Osteoblast (primary cell): ENCODE results near the gene RGN. TPM values are rescaled to one million over a fixed set of nuclear protein-coding genes. Genes with fewer than 3 reads are reported as not detected.
"Not testable (repeated sequence)": the region's sequence is repeated elsewhere in the genome, so short reads cannot be mapped to it uniquely, and the experiment has no call there.

Experiments
- DNase-seq: peaks from one replicate; pipeline ENCODE4 v3.0.0; 2011; ENCODE audit warnings: low spot score, mixed read lengths; ENCODE audit not compliant: insufficient read length; ENCODE audit errors: missing footprints
- H2AFZ ChIP-seq: 2 replicates; pipeline ENCODE4 v1.6.0; 2011; ENCODE audit warnings: mild to moderate bottlenecking, low read length
- H3K27ac ChIP-seq: 2 replicates; pipeline ENCODE4 v1.5.1; 2011; ENCODE audit warnings: mild to moderate bottlenecking, low read depth, low read length, moderate library complexity
- H3K27me3 ChIP-seq: 2 replicates; pipeline ENCODE4 v1.6.0; 2012; ENCODE audit warnings: mild to moderate bottlenecking, control low read depth, inconsistent platforms, low read length, moderate library complexity; ENCODE audit not compliant: insufficient read depth
- H3K36me3 ChIP-seq: 2 replicates; pipeline ENCODE4 v1.5.1; 2011; ENCODE audit warnings: mild to moderate bottlenecking, low read length, control low read depth, moderate library complexity; ENCODE audit not compliant: insufficient read depth
- H3K4me1 ChIP-seq: 2 replicates; pipeline ENCODE4 v1.5.1; 2011; ENCODE audit warnings: mild to moderate bottlenecking, low read length, control low read depth, moderate library complexity; ENCODE audit not compliant: insufficient read depth
- H3K4me2 ChIP-seq: 2 replicates; pipeline ENCODE4 v1.6.0; 2011; ENCODE audit warnings: mild to moderate bottlenecking, low read length; ENCODE audit not compliant: insufficient read depth
- H3K4me3 ChIP-seq: fragments of 200-600 bp; sonication (generic); 3 replicates; pipeline ENCODE4 v1.5.1; 2012; ENCODE audit warnings: mild to moderate bottlenecking, low read length, inconsistent platforms; ENCODE audit not compliant: insufficient read depth
- H3K79me2 ChIP-seq: 2 replicates; pipeline ENCODE4 v1.6.0; 2012; ENCODE audit warnings: mild to moderate bottlenecking, low read length, control low read depth, inconsistent platforms; ENCODE audit not compliant: insufficient read depth
- H3K9me3 ChIP-seq: 2 replicates; pipeline ENCODE4 v1.5.1; 2011; ENCODE audit warnings: low read depth, low read length, control low read depth
- H4K20me1 ChIP-seq: 2 replicates; pipeline ENCODE4 v1.6.0; 2012; ENCODE audit warnings: mild to moderate bottlenecking, low read length, control low read depth; ENCODE audit not compliant: insufficient read depth
- total RNA-seq: library from RNA; depleted of rRNA; stranded (reverse); fragments of >200 nt; gene quantifications from 2 replicates; pipeline ENCODE4 v1.2.3, GENCODE V29; 2012
- TF ChIP-seq, protein P1 (sequence below): IDR thresholded peaks from 2 replicates; pipeline ENCODE4 v1.5.1; 2011; ENCODE audit warnings: mild to moderate bottlenecking, low read depth, low read length, moderate library complexity; ENCODE audit errors: extremely low read depth

RGN gene
- total RNA-seq, 1 donor = 2.5 TPM

DNA sequence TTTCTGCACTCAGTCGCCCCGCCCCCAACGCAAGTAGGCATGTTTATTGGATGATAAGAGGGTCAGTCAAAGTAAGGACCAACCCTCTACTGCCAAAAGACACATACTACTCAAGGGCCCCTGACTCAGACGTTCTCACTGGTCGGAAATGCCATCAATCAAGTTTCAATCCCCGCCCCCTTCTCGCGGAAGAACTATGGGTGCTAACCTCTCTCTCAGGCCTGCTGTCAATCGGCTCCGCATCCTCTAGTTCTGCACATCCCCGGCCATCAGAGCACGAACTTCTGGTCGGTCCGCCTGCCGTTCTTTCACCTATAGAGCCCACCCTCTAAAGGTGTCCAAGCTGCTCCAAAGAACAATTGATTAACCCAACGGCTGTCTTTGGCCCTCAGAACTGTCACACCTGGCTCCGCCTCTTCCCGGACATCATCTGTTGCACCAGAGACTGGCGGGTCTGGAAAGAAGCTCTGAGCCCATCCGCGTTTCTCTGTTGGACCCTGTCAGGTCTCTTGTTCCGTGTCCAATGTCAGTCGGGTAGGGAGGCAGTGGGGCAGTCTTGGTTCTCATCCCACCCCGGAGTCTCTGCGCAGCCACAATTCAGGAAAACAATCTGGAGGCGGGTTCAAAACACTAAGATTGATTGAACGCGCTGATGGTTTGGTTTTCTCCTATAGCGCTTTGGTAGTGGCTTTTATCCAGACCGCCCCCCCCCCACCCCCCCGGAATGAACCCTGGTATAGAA, 51.1 kb downstream of the RGN start:
- DNase-seq = peak; percentile 93
- Histone ChIP-seq H3K36me3 (no peaks in the 10 kb centered on the region), H3K4me2 (peak overlapping the region; percentile 78), H3K4me1 (no peaks in the 10 kb centered on the region), H2AFZ (peak overlapping the region; percentile 94), H3K79me2 (no peaks in the 10 kb centered on the region), H4K20me1 (no peaks in the 10 kb centered on the region), H3K9me3 (no peaks in the 10 kb centered on the region), H3K4me3 (peak overlapping the region; percentile 85), H3K27me3 (no peaks in the 10 kb centered on the region), H3K27ac (peak overlapping the region; percentile 68)
- TF ChIP-seq, protein P1, sequence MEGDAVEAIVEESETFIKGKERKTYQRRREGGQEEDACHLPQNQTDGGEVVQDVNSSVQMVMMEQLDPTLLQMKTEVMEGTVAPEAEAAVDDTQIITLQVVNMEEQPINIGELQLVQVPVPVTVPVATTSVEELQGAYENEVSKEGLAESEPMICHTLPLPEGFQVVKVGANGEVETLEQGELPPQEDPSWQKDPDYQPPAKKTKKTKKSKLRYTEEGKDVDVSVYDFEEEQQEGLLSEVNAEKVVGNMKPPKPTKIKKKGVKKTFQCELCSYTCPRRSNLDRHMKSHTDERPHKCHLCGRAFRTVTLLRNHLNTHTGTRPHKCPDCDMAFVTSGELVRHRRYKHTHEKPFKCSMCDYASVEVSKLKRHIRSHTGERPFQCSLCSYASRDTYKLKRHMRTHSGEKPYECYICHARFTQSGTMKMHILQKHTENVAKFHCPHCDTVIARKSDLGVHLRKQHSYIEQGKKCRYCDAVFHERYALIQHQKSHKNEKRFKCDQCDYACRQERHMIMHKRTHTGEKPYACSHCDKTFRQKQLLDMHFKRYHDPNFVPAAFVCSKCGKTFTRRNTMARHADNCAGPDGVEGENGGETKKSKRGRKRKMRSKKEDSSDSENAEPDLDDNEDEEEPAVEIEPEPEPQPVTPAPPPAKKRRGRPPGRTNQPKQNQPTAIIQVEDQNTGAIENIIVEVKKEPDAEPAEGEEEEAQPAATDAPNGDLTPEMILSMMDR = no peak

DNA sequence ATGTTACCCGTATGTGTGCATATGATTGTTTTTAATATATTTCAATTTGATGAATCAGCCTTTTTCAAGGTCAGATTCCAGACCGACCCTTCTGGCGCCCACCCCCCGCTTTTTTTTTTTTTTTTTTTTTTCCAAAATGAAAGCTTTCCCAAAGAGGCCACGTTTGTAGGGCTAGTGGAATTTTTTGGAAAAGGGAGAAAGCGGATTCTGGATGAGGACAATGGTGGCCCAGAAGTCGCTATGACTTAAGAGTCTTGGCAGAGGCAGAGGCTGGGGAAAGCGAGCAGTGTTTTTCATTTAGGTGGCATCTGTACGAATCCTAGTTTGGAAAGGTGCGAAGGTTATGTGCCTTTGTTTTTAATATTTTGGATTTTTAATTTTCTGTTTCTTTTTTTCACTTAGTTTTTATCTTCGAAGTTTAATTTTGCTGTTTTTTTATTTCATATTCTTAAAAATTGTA, 51.7 kb downstream of the RGN start:
- Histone ChIP-seq H3K36me3 (no peaks in the 10 kb centered on the region), H3K4me1 (no peaks in the 10 kb centered on the region), H4K20me1 (no peaks in the 10 kb centered on the region), H3K4me2 (peak overlapping the region; percentile 78), H3K79me2 (no peaks in the 10 kb centered on the region), H3K27ac (no peak overlapping the region), H3K4me3 (peak overlapping the region; percentile 85), H2AFZ (no peak overlapping the region), H3K27me3 (no peaks in the 10 kb centered on the region), H3K9me3 (no peaks in the 10 kb centered on the region)
- no peak for DNase-seq
- TF ChIP-seq, protein P1 = no peak

DNA sequence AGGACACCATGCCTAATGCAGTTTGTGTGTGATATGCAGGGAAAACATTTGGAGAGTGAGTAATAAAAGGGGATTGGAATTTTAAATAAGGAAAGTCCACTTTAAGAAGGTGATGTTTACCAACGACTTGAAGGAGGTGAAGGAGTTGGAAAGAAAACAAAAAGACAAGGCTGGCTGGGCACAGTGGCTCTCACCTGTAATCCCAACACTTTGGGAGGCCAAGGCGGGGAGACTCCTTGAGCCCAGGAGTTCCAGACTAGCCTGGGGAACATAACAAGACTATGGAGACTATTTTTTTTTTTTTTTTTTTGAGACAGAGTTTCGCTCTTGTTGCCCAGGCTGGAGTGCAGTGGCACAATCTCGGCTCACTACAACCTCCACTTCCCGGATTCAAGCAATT, 55.2 kb downstream of the RGN start:
- no peaks in the 10 kb centered on the region for H3K27me3 ChIP-seq

DNA sequence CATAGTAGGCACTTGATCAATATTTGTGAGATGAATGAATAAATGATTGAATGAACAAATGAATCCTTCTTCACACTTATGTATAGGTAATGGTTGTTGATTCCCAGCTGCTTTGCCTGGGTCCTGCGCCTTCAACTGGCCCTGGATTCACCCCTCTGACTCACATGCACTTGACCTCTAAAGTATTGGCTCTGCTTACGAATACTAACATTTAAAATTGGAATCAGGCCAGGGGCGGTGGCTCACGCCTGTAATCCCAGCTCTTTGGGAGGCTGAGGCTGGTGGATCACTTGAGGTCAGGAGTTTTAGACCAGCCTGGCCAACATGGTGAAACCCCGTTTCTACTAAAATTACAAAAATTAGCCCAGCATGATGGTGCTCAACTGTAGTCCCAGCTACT, 57.4 kb downstream of the RGN start:
- H3K4me2 ChIP-seq, H3K27ac ChIP-seq, H3K79me2 ChIP-seq, H4K20me1 ChIP-seq, H3K4me1 ChIP-seq, H3K9me3 ChIP-seq, H3K27me3 ChIP-seq, H2AFZ ChIP-seq, H3K36me3 ChIP-seq, H3K4me3 ChIP-seq: not testable (repeated sequence)
- peak; percentile 89 for DNase-seq

More for the DNA sequence above, 55.2 kb downstream of the RGN start:
- H3K4me2 ChIP-seq = no peak overlapping the region
- no peaks in the 10 kb centered on the region for H3K36me3 ChIP-seq
- peaks cover 3% of the 10 kb centered on the region for H3K4me1 ChIP-seq
- DNase-seq = no peak
- TF ChIP-seq, protein P1 = no peak
- no peak overlapping the region for H2AFZ ChIP-seq
- H3K79me2 ChIP-seq = no peaks in the 10 kb centered on the region
- H3K9me3 ChIP-seq = no peaks in the 10 kb centered on the region
- no peaks in the 10 kb centered on the region for H4K20me1 ChIP-seq
- H3K4me3 ChIP-seq = no peak overlapping the region
- no peak overlapping the region for H3K27ac ChIP-seq
